HG02884 (cell line): Measurements from ENCODE around the gene NEUROG3.
"Not testable (repeated sequence)": the region's sequence is repeated elsewhere in the genome, so short reads cannot be mapped to it uniquely, and the experiment has no call there.

Experiments
- ATAC-seq: cut with Tn5 transposase; IDR thresholded peaks from one replicate; pipeline ENCODE4 v1.9.1; 2021; ENCODE audit warnings: mild to moderate bottlenecking, moderate library complexity; ENCODE audit not compliant: unreplicated experiment

NEUROG3 gene

DNA sequence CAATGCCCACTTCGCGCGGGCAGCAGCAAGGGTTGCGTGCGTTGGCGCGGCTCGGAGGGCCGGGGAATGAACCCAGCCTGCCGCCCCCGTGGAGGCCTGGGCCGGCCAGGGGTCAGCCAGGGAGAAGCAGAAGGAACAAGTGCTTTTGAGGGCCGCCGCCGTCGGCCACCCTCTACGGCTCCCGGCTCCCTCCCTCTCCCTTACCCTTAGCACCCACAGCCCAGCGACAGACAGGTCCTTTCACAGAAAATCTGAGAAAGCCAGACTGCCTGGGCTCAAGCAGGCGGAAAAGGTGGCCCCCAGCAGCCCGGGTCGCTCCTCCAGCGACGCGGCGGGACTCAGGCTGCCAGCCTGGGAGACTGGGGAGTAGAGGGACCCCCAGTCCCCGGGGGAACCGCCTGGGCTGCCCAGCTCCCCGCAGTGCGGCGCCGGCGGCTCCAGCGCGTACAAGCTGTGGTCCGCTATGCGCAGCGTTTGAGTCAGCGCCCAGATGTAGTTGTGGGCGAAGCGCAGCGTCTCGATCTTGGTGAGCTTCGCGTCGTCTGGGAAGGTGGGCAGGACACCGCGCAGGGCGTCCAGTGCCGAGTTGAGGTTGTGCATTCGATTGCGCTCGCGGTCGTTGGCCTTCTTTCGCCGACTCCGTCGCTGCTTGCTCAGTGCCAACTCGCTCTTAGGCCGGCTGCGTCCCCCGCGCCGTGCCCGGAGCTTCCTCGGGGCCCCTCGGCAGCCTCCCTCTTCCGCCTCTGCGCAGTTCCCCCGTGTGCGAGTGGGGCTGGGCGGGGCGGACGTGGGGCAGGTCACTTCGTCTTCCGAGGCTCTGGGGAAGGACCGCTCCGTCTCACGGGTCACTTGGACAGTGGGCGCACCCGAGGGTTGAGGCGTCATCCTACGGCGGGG lies 815 bp downstream of the NEUROG3 start:
- no peak for ATAC-seq

DNA sequence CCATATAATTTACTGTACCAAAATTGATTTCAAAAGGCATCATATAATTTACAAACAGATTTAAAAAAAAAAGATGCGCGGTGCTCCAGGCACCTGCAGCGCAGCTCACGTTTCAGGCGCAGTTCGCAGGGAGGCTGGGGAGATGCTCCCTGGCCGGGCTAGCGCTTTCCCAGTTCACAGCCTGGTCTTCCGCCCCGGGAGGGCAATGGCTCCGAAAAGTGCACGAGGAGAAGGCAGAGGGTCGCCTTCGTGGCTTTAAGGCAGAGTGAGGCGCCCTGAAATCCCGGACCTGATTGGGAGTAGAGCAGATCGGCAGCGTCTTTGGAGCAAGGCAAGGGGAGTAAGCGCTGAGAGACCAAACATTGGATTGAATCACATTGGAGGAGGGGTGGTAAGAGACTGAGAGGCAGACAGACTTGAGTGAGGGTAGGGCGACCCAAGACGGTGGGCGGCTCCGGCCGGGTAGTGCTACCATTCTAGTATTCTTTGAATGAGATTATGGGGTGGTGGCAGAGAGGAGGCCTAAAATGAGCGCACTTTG lies 1.5 kb downstream of the NEUROG3 start:
- no peak for ATAC-seq

DNA sequence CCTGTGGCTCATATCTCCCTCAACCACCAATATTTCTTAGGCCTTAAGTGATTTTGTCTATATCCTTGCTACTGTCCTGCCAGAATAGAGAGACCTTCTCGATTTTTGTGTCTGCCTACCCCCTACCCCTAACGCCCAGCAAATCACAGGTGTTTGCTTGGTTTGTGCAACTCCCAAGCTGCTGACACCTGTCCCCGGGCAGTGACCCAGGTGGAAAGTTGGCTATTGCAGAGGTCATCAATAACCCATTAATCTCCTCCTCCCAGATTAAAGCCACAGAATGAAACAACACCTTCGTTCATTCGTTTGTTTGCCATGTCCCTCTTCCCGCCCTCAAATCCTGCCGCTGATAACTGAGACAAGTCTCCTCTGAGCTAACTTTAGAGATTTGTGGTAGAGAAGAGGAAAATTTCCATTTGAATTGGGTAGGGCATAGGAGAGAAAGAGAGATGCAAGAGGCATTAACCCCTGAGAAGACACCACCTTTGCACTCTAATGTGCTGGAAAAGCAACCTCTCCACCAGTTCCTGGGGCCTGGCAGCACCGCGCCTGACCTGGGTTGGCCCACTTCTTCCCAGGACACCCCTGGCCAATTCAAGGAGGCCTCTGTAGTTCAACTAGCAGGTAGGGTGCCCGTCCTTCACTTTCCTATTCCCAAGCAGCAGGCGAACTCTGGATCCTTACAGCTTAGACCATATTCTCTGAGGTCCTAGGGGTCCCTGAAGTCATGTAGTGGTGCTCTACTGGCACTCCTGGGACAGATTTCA lies 3.0 kb downstream of the NEUROG3 start:
- no peak for ATAC-seq

GRCh38 chr10:69569396-69569934 lies 3.8 kb downstream of the NEUROG3 start:
- no peak for ATAC-seq

GRCh38 chr10:69568472-69569395 lies 4.5 kb downstream of the NEUROG3 start:
- no peak for ATAC-seq

GRCh38 chr10:69567920-69568319 lies 5.3 kb downstream of the NEUROG3 start:
- no peak for ATAC-seq

- no peak for ATAC-seq
These were observed 10.4 kb downstream of the NEUROG3 start for GRCh38 chr10:69562731-69563254.

DNA sequence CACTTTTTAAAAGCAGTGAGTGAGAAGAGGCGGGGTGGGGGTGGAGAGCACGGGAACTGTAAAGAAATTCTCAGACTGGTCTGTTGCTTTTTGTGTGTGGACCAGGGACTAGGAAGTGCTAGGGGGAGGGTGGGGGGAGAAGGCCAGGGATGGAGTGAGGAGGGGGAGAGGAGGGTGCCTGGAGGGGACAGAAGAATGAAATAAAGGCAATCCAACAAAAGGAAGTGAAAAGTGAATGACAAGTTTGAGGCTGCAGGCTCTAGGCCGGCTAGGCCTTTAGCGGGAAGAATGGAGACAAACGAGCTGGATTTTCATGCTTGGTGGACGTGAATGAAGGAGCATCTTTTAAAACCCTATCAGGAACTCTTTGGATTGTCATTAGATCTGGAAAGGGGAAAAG lies 13.7 kb downstream of the NEUROG3 start:
- ATAC-seq: no peak

GRCh38 chr10:69558559-69558958 lies 14.7 kb downstream of the NEUROG3 start:
- ATAC-seq: no peak

DNA sequence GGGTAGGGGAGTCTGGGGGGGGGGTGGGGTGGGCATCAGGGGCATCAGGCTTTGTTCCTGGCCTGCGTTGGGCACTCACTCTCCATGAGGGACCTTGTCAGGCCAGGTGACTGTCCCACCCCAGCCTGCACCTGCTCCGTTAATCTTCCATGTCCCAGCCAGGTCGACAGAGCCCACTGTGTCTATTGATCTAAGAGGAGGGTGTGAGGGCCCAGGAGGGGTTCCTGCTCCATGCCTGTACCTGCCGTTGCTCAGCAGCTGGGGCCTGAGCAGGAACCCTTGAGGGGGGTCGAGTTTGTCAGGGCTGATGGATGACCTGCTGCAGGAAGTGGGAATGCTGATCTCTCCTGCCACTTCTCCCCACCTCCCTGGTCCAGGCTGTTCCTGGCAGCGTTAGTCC lies 18.6 kb downstream of the NEUROG3 start:
- no peak for ATAC-seq

GRCh38 chr10:69553328-69553727 lies 19.9 kb downstream of the NEUROG3 start:
- ATAC-seq: no peak

- no peak for ATAC-seq
These were observed 21.0 kb downstream of the NEUROG3 start for GRCh38 chr10:69552268-69552667.

- ATAC-seq: no peak
These were observed 23.3 kb downstream of the NEUROG3 start for GRCh38 chr10:69549959-69550358.

- ATAC-seq: no peak
These were observed 31.8 kb downstream of the NEUROG3 start for GRCh38 chr10:69541463-69541862.

DNA sequence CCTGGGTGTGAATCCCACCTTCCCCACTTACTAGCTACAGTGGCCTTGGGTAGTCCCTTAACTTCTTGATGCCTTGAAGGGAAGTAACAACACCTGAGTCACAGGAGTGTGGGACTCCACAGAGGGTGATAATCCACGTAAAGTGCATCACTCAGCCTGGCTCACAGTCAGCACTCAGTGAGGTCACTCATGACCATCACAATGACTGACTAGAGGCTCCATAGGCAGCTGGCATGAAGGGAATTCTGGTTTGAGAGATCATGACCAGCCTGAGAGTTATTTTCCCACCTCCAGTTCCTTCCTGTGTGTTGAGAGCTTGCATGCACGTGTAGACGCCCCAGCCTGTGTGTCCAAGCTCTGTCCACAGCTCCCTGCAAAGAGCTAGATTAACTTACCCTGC lies 34.8 kb downstream of the NEUROG3 start:
- no peak for ATAC-seq

DNA sequence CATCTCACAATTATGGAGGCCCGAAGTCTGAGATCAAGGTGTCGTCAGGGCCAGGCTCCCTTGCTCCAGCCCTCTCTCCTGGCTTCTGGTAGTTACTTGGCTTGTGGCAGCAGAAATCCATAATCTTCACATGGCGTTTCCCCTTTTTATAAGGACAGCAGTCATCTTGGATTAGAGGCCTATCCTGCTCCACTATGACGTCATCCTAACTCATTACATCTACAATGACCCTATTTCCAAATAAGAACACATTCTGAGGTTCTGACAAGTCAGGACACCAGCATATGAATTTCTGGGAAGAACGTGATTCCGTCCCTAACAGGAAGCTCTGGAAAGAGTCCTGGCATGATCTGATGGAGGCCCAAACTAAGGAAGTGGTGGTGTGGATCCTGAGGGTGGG lies 35.8 kb downstream of the NEUROG3 start:
- ATAC-seq: no peak

- not testable (repeated sequence) for ATAC-seq
These were observed 36.7 kb downstream of the NEUROG3 start for GRCh38 chr10:69536521-69536920.

GRCh38 chr10:69533658-69534057 lies 39.6 kb downstream of the NEUROG3 start:
- ATAC-seq: no peak

DNA sequence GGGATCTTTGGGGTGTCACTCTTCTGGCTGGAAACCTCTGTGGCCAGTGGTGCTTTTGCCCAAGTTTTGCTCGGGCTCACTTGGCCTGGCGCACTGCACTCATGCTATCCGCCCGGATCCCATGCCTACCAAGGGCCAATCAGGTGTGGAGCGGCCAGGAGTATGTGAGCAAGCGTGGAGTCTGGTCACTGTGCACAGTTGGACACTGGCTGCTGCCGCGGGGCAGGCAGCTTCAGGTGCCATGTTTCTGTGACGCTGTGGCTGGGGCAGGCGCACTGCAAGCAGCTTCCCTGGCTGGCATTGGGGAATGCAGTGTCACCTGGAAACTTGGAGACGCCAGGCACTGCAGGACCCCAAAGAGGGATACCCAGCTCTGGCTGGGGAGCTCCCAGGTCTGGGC lies 45.3 kb downstream of the NEUROG3 start:
- no peak for ATAC-seq
